Calu3 (cell line): ENCODE data around the gene NUP188. TPM values are rescaled to one million over a fixed set of nuclear protein-coding genes. Genes with fewer than 3 reads are reported as not detected.

Experiments
- BruUV-seq: library from RNA; stranded (reverse); fragments of 400-500 nt; replicated peaks from 2 replicates; lab custom pipeline; 2021; lab: Mats Ljungman, UMichigan
- CTCF ChIA-PET: fragments of 300-600 bp; sonication (Branson Sonifier 250); formaldehyde crosslinking; loops from one replicate; lab custom pipeline; 2022; ENCODE audit warnings: antibody characterized with exemption; lab: Charles Lee
- DNase-seq: peaks from one replicate; pipeline ENCODE4 v3.0.0; 2022
- H3K27ac Mint-ChIP-seq: one replicate; pipeline ENCODE4 v1.8.0; 2022; ENCODE audit warnings: mixed read lengths; ENCODE audit not compliant: unreplicated experiment
- H3K27me3 Mint-ChIP-seq: one replicate; pipeline ENCODE4 v1.8.0; 2022; ENCODE audit warnings: mixed read lengths; ENCODE audit not compliant: unreplicated experiment
- H3K36me3 Mint-ChIP-seq: one replicate; pipeline ENCODE4 v1.8.0; 2022; ENCODE audit warnings: mild to moderate bottlenecking, moderate library complexity, mixed read lengths; ENCODE audit not compliant: insufficient read depth, unreplicated experiment
- H3K4me1 Mint-ChIP-seq: one replicate; pipeline ENCODE4 v1.8.0; 2022; ENCODE audit warnings: mild to moderate bottlenecking, low read depth, mixed read lengths; ENCODE audit not compliant: unreplicated experiment
- H3K4me3 Mint-ChIP-seq: one replicate; pipeline ENCODE4 v1.8.0; 2022; ENCODE audit warnings: mild to moderate bottlenecking, low read depth, moderate library complexity, mixed read lengths; ENCODE audit not compliant: unreplicated experiment
- H3K9me3 Mint-ChIP-seq: one replicate; pipeline ENCODE4 v1.8.0; 2022; ENCODE audit warnings: low read depth, mixed read lengths; ENCODE audit not compliant: unreplicated experiment
- intact Hi-C: fragments of 100-400 bp; cut with micrococcal nuclease; formaldehyde crosslinking; loops from one replicate; pipeline ENCODE4 v1.10.0; 2022; ENCODE audit not compliant: unreplicated experiment
- total RNA-seq: library from RNA; stranded (reverse); gene quantifications from 2 replicates; pipeline ENCODE4 v1.2.3, GENCODE V29; 2022
- TF ChIP-seq, protein P1 (sequence below): fragments of 200-600 bp; IDR thresholded peaks from one replicate; pipeline ENCODE4 v1.8.0; 2022; ENCODE audit warnings: antibody characterized with exemption; ENCODE audit not compliant: unreplicated experiment

Gene NUP188
- total RNA-seq, 1 experiment from 2014 or later, result 34.3 TPM

DNA sequence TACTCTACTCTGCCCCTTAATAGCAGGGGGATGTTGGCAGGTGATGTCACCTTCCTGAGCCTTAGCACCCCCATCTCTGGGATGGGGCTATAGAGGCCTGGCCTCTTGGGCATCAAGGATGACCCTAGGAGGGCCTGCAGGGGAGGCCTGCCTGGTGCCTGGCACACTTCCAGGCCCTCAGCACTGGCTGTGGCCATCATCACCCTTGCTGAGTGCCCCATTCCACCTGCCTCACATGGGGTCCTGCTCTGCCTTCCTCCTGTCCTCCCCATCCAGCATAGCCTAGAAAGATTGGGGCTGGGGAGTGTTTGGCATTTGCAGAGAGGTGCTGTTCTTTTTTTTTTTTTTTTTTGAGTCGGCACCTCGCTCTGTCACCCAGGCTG is 44.4 kb upstream of the NUP188 start:
- H3K4me3 Mint-ChIP-seq, result no peak overlapping the region
- H3K4me1 Mint-ChIP-seq, result peaks cover 9% of the 10 kb centered on the region
- no peak for DNase-seq
- H3K27ac Mint-ChIP-seq, result no peak overlapping the region
- no TSS peak for BruUV-seq
- no peaks in the 10 kb centered on the region for H3K9me3 Mint-ChIP-seq
- no peaks in the 10 kb centered on the region for H3K27me3 Mint-ChIP-seq
- H3K36me3 Mint-ChIP-seq, result peaks cover 14% of the 10 kb centered on the region
- CTCF ChIA-PET, result no interaction called here
- TF ChIP-seq, protein P1, sequence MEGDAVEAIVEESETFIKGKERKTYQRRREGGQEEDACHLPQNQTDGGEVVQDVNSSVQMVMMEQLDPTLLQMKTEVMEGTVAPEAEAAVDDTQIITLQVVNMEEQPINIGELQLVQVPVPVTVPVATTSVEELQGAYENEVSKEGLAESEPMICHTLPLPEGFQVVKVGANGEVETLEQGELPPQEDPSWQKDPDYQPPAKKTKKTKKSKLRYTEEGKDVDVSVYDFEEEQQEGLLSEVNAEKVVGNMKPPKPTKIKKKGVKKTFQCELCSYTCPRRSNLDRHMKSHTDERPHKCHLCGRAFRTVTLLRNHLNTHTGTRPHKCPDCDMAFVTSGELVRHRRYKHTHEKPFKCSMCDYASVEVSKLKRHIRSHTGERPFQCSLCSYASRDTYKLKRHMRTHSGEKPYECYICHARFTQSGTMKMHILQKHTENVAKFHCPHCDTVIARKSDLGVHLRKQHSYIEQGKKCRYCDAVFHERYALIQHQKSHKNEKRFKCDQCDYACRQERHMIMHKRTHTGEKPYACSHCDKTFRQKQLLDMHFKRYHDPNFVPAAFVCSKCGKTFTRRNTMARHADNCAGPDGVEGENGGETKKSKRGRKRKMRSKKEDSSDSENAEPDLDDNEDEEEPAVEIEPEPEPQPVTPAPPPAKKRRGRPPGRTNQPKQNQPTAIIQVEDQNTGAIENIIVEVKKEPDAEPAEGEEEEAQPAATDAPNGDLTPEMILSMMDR, result no peak
- intact Hi-C loops, result no loop called here

DNA sequence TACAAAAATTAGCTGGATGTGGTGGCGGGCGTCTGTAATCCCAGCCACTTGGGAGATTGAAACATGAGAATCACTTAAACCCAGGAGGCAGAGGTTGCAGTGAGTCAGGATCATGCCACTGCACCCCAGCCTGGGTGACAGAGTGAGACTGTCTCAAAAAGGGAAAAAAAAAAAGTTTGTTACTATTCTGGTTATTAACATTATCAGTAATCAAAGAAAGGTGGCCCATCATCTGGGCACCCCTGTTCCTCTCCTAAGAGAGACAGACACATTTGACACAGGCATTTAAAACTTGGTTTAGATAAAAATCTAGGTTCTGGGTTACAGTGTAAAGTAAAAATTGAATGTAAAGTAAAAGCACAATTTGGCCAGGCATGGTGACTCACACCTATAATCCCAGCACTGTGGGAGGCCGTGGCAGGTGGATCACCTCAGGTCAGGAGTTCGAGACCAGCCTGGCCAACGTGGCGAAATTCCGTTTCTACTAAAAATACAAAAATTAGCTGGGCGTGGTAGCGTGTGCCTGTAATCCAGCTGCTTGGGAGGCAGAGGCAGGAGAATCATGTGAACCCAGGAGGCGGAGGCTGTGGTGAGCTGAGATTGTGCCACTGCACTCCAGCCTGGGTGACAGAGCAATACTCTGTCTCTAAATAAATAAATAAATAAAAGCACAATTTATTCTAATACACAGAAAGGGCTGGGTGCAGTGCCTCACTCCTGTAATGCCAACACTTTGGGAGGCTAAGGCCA is 43.5 kb upstream of the NUP188 start:
- CTCF ChIA-PET, result interaction anchor here (0.7 kb wide), 1 partner anchor 121 kb away, joined by 5 read pairs; no protein-coding TSS in a partner anchor
- H3K27ac Mint-ChIP-seq, result no peak overlapping the region
- TF ChIP-seq, protein P1, result no peak

DNA sequence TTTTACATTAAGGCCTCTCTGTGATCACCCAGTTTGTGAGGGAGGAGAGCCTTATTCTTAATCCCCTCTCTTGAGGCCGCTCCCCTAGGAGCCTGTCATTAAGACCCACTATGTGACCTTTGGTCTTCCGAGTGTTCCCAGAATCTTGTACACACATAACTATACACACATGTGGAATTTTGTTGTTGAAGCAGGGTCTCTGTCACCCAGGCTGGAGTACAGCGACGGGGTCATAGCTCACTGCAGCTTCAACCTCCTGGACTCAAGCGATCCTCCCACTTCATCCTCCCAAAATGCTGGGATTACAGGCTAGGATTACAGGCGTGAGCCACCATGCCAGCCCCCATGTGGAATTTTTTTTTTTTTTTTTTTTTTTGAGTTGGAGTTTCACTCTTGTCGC is 41.5 kb upstream of the NUP188 start:
- intact Hi-C loops, result no loop called here
- BruUV-seq, result no TSS peak
- Mint-ChIP-seq H3K4me1 (peaks cover 9% of the 10 kb centered on the region), H3K4me3 (no peak overlapping the region), H3K27ac (no peak overlapping the region), H3K9me3 (no peaks in the 10 kb centered on the region), H3K27me3 (no peaks in the 10 kb centered on the region), H3K36me3 (peaks cover 12% of the 10 kb centered on the region)
- CTCF ChIA-PET, result interaction anchor here (0.7 kb wide), 1 partner anchor 41 kb away, joined by 3 read pairs; no protein-coding TSS in a partner anchor
- TF ChIP-seq, protein P1, result no peak
- DNase-seq, result no peak

More for the DNA sequence above, 43.5 kb upstream of the NUP188 start:
- no peak for DNase-seq
- no peaks in the 10 kb centered on the region for H3K9me3 Mint-ChIP-seq
- no peak overlapping the region for H3K4me3 Mint-ChIP-seq
- H3K27me3 Mint-ChIP-seq, result no peaks in the 10 kb centered on the region
- BruUV-seq, result no TSS peak
- H3K36me3 Mint-ChIP-seq, result peaks cover 9% of the 10 kb centered on the region
- intact Hi-C loops, result no loop called here
- peaks cover 9% of the 10 kb centered on the region for H3K4me1 Mint-ChIP-seq

DNA sequence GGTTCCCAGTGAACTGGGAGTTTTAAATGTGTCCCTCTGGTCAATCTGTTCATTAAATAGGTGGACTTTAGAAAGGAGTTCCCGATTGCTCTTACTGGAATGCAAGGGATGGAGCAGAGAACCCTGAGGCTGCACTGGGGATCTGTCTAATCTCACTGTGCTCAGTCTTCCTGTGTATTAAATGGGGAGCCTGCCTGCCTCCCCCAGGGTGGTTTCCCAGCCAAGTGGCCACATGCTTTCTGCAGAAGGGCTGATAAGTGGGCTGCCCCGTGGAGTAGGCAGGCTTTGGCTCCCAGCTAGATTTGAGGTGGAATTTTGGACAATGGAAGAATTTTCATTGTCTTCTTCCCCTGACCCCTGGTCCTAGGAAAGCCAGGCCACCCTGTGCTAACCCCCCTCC is 40.8 kb upstream of the NUP188 start:
- Mint-ChIP-seq H3K4me1 (peaks cover 10% of the 10 kb centered on the region), H3K4me3 (no peak overlapping the region), H3K9me3 (no peaks in the 10 kb centered on the region), H3K27ac (no peak overlapping the region), H3K36me3 (peaks cover 12% of the 10 kb centered on the region), H3K27me3 (no peaks in the 10 kb centered on the region)
- BruUV-seq, result no TSS peak
- TF ChIP-seq, protein P1, result no peak
- DNase-seq, result no peak
- intact Hi-C loops, result no loop called here
- CTCF ChIA-PET, result interaction anchor here (0.7 kb wide), 1 partner anchor 42 kb away, joined by 3 read pairs; no protein-coding TSS in a partner anchor
